GM21360 (cell line): Measurements from ENCODE around the gene GCNT2.
"Not testable (repeated sequence)": the region's sequence is repeated elsewhere in the genome, so short reads cannot be mapped to it uniquely, and the experiment has no call there.

Source experiments
- ATAC-seq: cut with Tn5 transposase; IDR thresholded peaks from one replicate; pipeline ENCODE4 v1.9.1; 2021; ENCODE audit warnings: mild to moderate bottlenecking, moderate library complexity; ENCODE audit not compliant: unreplicated experiment

The GCNT2 gene

GRCh38 chr6:10655508-10656055, 134.4 kb downstream of the GCNT2 start:
- ATAC-seq = peak; percentile 54

GRCh38 chr6:10658910-10659698, 138.0 kb downstream of the GCNT2 start:
- no peak for ATAC-seq

GRCh38 chr6:10659699-10660348, 138.7 kb downstream of the GCNT2 start:
- ATAC-seq = no peak

- not testable (repeated sequence) for ATAC-seq
Measured at GRCh38 chr6:10660431-10661191, 139.5 kb downstream of the GCNT2 start.

GRCh38 chr6:10662207-10662606, 141.1 kb downstream of the GCNT2 start:
- ATAC-seq = no peak

GRCh38 chr6:10662742-10663141, 141.6 kb downstream of the GCNT2 start:
- no peak for ATAC-seq

GRCh38 chr6:10665595-10665994, 144.4 kb downstream of the GCNT2 start:
- ATAC-seq = not testable (repeated sequence)

GRCh38 chr6:10668126-10668917, 147.2 kb downstream of the GCNT2 start:
- ATAC-seq = no peak

GRCh38 chr6:10676403-10676802, 155.3 kb downstream of the GCNT2 start:
- no peak for ATAC-seq

GRCh38 chr6:10678456-10678855, 157.3 kb downstream of the GCNT2 start:
- ATAC-seq = no peak
